ENCODE measurements around the gene TRAF3.
A peak's percentile ranks its signal among the peaks of the same experiment; 100 is the strongest.
"Not testable (repeated sequence)": the region's sequence is repeated elsewhere in the genome, so short reads cannot be mapped to it uniquely, and the experiment has no call there.

TRAF3 gene

DNA sequence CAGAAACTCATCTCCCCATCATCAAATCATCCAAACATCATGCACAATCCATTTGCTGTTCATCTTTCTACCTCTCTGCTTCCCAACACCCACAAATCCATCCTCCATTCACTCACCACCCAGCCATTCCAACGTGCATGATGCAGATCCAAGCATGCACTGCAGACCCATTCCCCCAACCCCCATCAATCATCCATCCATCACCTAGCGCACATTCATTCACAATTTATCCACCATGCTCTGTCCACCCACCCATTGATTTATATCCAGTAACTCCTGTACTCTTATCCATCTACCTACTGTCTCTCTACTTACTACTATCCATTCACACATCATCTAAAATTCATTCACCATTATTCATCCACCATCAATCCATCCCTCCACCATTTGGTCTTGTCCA is 141.2 kb downstream of the TRAF3 start:
- H3K4me3 ChIP-seq (ENCODE audit: low read depth, low read length): no peak overlapping the region

DNA sequence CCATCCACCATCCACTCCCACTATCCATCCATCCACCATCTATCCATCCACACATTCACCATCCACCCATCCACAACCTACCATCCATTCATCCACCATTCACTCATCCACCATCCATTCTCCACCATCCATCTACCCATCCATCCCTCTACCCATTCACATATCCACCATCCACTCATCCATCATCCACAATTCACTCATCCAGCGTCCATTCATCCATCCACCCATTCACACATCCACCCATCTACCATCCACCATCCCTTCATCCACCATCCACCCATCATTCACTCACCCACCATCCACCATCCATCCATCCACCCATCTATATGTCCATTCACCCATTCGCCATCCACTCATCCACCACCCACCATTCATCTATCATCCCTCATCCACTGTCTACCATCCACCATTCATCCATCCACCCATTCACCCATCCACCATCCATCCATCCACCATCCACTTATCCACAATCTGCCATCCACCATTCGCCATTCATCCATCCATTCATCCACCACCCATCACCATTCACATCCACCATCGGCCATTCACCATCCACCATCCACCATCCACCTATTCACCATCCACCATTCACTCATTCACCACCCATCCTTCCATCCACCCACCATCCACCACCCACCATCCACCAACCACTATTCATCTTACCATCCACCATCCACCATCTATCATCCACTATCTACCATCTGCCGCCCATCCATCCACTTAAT is 143.2 kb downstream of the TRAF3 start:
- H3K4me3 ChIP-seq (ENCODE audit: low read depth, low read length): no peak overlapping the region

DNA sequence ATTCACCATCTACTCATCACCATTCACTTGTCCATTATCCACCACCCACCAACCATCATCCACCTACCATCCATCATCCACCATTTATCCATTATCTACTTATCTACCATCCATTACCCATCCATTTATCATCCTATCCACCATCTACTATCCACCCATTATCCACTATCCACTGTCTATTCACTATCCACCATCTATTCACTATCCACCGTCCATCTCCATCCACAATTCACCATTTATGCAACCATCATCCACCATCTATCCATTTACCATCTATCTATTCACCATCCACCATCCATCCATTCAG is 143.7 kb downstream of the TRAF3 start:
- H3K4me3 ChIP-seq (ENCODE audit: low read depth, low read length): no peak overlapping the region

DNA sequence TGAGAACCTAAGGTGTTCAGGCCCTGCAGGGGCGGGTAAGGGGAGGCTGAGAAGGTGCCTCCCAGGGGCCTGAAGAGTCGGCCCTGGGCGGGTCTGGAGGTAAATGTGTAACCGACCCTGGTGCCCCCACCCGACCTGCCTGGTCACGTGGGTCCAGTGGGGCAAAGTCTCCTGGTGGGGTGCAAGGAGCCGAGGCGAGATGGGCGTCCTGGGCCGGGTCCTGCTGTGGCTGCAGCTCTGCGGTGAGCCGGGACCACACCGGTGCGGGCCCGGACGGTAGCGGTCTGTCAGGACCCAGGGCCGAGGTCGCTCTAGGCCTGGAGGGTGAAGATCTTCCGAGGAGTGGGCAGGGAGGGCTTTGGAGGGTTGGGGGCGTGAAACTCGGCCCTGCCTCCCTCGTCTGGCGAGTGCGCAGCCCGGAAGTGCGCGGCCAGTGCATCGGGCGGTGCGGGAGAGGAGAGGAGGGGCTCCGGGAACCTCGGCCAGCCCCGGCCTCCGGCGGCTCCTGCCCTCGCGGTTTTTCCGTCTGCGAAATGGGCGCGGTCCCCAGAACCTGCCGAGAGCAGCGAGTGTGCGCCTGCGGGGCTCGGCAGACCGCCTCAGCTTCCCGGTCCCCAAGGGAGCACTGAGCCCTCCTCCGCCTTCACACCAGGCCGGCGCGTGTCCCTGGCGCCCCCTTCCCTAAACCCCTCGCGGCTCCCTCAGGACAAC is 145.4 kb downstream of the TRAF3 start, which contains the start of gene AMN:
Gene AMN (plus strand): TSS at position 174 of the 711 bp plus-strand sequence. CDS start 26 bp downstream, at position 200.
- H3K4me3 ChIP-seq (ENCODE audit: low read depth, low read length): peak within 1 kb of the TSS; percentile 18

DNA sequence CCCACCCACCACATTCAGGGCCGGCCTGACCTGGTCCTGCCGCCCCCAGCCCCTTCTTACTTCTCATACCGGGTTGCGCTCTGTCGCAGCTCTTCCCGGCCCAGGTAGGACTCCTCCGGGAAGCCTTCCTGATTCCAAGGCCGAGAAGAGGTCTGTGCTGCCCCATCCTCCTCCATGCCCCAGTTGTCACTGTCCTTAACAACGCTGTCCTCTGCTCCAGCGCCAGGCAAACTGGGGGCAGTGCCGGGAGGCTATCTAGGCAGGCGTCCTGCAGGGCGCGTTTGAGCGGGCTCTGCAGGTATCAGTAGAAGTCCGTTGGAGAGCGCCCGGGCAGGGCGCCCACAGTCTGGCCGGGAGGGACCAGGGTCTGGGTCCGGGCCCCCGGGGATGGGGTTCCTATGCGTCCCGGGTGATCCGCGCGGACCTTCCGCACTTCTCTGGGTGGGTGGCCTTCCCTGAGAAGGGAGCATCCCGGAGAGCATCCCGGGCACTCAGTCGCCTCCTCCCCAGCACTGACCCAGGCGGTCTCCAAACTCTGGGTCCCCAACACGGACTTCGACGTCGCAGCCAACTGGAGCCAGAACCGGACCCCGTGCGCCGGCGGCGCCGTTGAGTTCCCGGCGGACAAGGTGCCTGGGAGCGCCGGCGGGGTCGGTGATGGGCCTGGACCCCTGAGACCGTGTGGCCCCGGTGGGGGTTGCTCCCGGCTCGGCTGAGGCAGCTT is 146.1 kb downstream of the TRAF3 start:
- H3K4me3 ChIP-seq (ENCODE audit: low read depth, low read length): peak overlapping the region; percentile 18

DNA sequence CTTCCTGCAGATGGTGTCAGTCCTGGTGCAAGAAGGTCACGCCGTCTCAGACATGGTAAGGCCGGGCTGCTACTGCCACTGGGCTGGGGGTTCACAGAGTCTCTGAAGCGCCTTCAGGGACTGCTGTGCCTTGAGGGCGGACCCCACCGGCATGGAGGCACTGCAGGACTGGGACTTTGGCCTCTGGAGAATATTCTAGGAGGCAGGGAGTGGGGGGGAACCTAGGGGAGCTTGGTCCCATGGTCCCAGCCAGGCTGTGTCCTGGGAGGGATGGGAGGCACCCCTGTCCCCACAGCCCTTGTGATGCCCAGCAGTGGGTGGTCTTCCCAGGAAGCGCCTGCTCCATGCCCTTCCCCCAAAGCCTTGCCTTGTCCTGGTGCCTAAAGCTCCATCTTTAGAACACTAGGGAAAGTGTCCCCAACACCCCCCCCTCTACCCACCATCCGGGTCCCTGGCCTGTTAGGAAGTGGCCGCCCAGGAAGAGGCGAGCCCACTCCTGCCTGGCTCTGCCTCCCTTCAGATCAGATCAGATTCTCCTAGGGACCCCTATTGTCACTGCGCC is 146.8 kb downstream of the TRAF3 start:
- H3K4me3 ChIP-seq (ENCODE audit: low read depth, low read length): no peak overlapping the region

DNA sequence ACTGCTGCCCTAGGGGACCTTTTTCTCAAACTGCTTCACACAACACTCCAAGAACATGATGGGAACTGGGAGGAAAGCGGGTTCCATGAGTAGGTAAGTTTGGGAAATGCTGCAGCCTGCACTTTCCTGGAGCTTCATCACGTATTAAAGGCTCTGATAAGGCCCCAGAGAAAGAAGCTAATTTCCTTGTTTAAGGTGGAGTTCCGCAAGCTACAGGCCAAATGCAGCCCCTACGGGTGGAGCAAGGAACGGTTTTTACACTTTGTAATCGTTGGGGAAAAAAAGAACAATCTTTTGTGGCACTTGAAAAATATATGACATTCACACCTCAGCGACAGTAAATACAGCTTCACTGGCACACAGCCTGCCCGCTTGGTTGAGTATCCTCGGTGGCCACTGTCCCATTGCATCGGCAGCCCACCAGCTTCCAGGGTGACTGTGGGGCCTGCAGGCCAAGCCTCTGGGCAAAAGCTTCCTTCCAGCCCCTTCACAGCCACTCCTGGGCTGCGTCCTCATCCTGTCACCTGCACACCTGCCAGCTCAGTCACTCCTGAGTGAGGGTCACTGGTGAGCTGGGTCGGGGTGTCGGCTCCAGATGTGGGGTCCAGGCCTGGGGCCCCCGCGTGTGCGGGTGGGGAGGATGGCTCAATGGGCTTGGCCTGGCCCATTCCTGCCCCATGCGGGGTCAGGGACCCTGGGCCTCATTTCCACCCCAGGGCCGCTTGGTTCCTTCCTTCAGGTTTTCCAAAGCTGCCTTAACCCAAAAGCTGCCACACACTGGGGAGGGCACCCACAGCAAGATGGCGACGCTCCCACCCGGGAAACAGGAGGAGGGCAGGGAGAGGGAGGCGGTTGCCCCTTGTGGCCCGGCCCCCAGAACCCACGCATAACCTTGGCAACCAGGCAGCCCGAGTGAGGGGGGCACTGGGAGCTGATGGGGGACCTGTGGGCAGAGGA is 147.7 kb downstream of the TRAF3 start:
- H3K4me3 ChIP-seq (ENCODE audit: low read depth, low read length): no peak overlapping the region

DNA sequence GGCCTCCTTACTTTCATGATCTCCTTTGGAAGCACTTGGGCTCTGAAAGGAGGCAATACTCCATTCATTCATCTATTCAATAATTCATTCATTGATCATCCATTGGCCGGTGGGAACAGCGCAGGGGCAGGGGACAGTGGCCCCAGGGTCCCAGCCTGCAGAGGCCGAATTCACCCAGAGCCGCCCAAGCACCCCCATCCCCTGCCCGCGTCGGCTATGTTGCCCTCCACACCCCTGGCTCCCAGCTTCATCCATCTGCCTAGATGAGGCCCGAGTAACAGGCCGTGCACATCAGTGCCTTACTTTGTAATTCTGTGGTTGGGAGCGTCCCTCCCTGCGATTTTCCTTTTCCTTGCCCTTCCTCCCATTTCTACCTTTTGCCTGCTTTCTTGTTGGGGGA is 148.4 kb downstream of the TRAF3 start:
- H3K4me3 ChIP-seq (ENCODE audit: low read depth, low read length): no peak overlapping the region

DNA sequence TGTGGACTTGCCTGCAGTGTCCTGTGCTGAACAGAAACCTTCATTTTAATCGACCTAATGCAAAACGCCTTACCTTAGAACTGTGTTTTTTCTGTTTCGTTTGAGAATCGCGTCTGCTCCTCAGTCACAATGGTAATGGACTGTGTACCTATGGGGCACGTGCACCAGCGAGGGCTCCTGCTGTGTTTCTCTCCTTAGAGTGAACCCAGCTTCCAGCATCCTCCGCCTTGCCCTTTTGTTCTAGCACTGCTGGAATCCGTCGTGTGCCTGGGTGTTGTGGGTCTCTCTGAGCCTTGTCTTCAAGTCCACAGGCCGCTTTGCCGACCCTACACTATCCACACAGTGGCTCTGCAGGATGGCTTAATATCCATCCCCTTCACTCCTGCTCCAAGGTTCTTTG is 148.9 kb downstream of the TRAF3 start:
- H3K4me3 ChIP-seq (ENCODE audit: low read depth, low read length): no peak overlapping the region

DNA sequence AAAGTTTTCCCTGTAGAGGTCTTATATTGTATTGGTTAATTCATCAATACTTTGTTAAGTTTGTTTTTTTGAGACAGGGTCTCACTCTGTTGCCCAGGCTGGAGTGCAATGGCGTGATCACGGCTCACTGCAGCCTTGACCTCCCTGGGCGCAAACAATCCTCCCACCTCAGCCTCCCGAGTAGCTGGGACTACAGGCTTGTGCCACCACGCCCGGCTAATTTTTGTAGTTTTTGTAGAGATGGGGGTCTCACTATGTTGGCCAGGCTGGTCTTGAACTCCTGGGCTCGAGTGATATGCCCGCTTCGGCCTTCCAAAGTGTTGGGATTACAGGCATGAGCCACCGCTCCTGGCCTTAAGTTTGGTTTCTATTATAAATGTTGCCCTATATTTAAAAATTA is 149.6 kb downstream of the TRAF3 start:
- not testable (repeated sequence) for H3K4me3 ChIP-seq (ENCODE audit: low read depth, low read length)

DNA sequence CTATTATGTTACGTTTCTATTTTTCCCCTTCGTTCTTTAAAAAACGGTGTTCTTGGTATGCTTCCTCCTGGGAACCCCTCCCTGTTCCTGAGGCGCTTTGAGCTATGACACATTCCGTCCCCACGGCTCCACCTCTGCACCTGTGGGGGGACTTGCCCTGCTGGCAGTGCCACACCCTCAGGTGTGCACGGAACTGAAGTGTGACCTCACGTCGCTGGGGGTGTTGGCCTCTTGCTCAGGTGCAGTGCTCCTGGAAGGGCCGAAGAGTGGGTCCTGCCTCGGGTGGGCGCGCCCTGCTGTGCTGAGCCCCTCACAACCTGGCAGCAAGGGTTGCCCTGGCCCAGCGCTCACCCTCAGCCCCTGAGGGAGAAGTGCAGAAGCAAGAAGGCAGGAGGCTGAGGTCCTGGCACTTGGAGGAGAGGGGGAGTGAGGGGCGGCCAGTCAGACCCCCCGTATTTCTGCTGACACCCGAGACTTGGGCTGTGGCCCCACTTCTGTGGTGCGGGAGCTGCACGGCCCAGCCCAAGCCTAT is 150.2 kb downstream of the TRAF3 start:
- peak overlapping the region; percentile 45 for H3K4me3 ChIP-seq (ENCODE audit: low read depth, low read length)

DNA sequence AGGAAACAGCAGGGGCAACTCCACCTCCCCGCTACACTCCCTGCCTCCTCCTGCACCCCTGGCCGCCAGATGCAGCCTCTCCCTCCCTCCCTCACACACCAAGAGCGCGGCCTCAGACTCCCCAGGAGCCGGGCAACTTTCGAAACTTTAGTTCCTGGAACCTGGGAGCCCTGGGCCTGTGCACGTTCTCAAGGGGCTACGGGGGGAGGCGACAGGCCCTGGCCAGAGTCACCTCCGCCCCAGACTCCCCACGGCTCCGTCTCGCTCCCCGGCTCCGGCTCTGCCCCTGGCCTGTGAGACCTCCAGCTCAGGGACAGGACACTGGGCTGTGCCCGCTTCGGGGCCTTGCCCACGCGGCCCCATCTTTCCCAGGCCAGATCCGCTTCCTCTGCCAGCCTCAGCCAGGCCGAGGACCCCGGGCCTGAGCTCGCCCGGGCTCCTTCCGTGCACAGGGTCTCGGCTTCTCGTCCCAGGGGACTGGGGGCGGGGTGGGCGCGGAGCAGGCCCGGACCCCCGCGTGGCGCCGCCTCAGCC is 150.7 kb downstream of the TRAF3 start:
- H3K4me3 ChIP-seq (ENCODE audit: low read depth, low read length): peak overlapping the region; percentile 45

DNA sequence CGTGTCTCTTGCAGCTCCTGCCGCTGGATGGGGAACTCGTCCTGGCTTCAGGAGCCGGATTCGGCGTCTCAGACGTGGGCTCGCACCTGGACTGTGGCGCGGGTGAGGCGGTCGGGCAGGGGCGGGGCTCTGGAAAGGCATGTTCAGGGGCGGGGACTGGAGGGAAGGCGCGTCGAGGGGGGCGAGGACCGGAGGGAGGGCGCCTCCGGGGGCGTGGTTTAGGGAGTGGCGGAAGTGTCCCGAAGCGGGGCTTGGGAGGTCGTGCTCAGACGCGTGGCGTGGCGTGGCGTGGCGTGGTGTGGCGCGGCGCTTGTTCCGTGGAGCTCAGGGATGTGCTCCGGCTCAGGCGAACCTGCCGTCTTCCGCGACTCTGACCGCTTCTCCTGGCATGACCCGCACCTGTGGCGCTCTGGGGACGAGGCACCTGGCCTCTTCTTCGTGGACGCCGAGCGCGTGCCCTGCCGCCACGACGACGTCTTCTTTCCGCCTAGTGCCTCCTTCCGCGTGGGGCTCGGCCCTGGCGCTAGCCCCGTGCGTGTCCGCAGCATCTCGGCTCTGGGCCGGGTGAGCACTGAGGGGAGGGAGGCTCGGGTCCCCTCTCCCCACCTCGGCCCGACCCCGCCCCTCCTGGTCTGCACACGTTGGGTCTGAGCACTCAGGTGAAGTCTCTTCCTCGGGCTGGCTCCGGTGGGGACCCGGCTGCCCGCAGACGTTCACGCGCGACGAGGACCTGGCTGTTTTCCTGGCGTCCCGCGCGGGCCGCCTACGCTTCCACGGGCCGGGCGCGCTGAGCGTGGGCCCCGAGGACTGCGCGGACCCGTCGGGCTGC is 151.4 kb downstream of the TRAF3 start:
- H3K4me3 ChIP-seq (ENCODE audit: low read depth, low read length): peak overlapping the region; percentile 45

DNA sequence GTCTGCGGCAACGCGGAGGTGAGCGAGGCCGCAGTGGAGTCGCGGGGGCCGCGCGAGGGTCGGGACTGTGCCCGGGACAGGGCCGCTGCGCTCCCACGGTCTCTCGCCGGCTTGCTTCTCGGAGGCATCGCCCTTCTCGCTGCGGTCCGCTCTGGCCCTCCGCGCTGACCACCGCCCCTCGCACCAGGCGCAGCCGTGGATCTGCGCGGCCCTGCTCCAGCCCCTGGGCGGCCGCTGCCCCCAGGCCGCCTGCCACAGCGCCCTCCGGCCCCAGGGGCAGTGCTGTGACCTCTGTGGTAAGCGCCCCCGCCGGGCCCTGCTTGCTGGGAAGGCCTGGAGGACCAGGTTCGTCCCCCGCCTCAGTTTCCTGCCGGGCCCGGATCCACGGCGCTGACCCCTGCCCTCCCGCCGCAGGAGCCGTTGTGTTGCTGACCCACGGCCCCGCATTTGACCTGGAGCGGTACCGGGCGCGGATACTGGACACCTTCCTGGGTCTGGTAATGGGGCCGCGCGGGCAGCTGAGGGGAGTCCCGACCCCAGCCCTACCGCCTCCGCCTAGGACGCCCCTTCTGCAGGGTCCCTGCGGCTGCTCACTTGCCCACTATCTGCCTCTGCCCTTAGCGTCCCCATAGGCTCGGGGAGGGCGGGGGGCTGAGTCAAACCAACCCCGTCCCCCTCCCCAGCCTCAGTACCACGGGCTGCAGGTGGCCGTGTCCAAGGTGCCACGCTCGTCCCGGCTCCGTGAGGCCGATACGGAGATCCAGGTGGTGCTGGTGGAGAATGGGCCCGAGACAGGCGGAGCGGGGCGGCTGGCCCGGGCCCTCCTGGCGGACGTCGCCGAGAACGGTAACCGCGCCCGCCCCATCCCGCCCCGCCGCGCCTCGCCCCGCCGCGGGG is 152.2 kb downstream of the TRAF3 start:
- peak overlapping the region; percentile 45 for H3K4me3 ChIP-seq (ENCODE audit: low read depth, low read length)

DNA sequence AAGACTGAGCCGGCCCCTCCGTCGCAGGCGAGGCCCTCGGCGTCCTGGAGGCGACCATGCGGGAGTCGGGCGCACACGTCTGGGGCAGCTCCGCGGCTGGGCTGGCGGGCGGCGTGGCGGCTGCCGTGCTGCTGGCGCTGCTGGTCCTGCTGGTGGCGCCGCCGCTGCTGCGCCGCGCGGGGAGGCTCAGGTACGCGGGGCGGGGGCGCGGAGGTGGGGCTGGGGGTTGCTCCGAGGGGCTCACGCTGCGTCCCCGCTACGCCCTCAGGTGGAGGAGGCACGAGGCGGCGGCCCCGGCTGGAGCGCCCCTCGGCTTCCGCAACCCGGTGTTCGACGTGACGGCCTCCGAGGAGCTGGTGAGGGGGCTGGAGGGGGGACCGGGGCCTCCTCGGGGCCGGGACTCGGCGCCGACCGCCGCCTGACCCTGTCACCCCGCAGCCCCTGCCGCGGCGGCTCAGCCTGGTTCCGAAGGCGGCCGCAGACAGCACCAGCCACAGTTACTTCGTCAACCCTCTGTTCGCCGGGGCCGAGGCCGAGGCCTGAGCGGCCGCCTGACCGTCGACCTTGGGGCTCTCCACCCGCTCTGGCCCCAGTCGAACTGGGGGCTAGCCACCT is 153.0 kb downstream of the TRAF3 start:
- no peak overlapping the region for H3K4me3 ChIP-seq (ENCODE audit: low read depth, low read length)

DNA sequence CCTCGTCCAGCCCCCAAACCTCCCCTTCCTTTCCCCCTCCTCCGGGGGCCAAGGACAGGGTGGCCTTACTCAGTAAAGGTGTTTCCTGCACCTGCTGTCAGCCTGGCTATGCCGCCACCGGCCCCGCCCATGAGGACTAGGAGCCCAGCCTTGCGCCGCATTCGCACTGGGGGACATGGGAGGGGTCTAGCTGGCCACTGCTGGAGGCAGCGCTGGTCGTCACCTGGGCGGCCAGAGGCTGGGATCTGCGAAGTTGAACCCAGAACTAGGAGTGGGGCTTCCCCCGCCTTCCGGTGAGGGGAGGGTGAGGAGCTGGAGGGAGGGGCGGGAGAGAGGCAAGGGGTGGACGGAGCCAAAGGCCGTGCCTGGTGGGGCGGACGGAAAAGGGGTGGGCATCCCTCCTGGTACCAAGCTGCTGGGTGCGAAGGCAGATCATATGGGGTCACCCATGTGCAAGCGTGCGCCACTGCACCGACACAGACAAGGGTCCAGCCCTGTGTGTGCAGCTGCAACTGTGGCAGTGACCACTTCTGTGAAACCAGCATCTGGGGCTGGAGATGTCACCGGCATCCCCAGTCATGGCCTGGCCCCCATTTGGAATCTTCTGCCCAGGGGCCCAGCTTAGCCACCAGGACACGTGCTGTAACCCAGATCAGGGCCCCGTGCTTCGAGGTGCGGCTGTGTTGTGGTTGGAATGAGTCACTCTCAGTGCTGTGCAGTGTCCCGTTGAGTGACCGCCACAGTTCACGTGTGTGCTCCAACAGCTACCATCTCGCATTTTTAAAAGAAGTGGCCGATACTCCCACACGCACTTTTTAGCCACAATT is 153.7 kb downstream of the TRAF3 start:
- H3K4me3 ChIP-seq (ENCODE audit: low read depth, low read length): no peak overlapping the region

All from iPS-11a (cell line).